Fibroblast of mammary gland (primary cell): ENCODE data around the gene TOPORS.

Experiments
- DNase-seq: peaks from one replicate; pipeline ENCODE4 v3.0.0-alpha.2; 2010; ENCODE audit warnings: low read depth
- H3K4me3 ChIP-seq: 2 replicates; pipeline ENCODE4 v1.5.1; 2011; ENCODE audit warnings: low read depth, mild to moderate bottlenecking, low read length, moderate library complexity; ENCODE audit not compliant: control insufficient read depth
- CTCF ChIP-seq: conservative IDR thresholded peaks from 2 replicates; pipeline ENCODE4 v1.5.1; 2011; ENCODE audit warnings: low read depth, low read length, inconsistent platforms; ENCODE audit not compliant: control insufficient read depth, insufficient read depth

The TOPORS gene

GRCh38 chr9:32565967-32566366 is 13.6 kb upstream of the TOPORS start:
- TF ChIP-seq CTCF, result no peak
- DNase-seq, result no peak
- no peak overlapping the region for H3K4me3 ChIP-seq

- no peak for DNase-seq
- H3K4me3 ChIP-seq, result no peak overlapping the region
- TF ChIP-seq CTCF, result no peak
Measured at GRCh38 chr9:32558408-32558934, 6.1 kb upstream of the TOPORS start.

- no peak for TF ChIP-seq CTCF
- no peak overlapping the region for H3K4me3 ChIP-seq
- DNase-seq, result no peak
Measured at GRCh38 chr9:32554591-32554990, 2.2 kb upstream of the TOPORS start.

DNA sequence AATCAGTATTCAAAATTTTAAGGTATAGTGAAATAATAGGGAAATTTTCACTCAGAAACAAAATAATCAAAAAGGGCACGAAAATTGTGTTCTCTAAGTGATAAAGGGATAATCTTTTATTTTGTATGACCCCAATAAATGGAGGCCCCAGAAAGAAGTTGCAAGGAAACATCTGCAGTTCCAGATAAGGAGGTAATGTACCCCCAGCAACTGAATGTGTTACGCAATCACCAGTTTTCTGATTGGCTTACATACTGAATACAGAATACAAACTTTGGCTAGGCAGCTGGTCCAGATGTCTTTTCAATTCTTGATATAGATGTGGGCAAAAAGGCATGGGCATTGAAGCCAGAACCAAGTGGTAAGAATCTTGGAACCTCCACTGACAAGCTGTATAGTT is 1.7 kb upstream of the TOPORS start:
- H3K4me3 ChIP-seq, result no peak overlapping the region
- no peak for TF ChIP-seq CTCF
- peak; percentile 43 for DNase-seq

- peak overlapping the region; percentile 75 for H3K4me3 ChIP-seq
- DNase-seq, result peak; percentile 45
- no peak for TF ChIP-seq CTCF
Measured at GRCh38 chr9:32551276-32552051, 922 bp downstream of the TOPORS start.

DNA sequence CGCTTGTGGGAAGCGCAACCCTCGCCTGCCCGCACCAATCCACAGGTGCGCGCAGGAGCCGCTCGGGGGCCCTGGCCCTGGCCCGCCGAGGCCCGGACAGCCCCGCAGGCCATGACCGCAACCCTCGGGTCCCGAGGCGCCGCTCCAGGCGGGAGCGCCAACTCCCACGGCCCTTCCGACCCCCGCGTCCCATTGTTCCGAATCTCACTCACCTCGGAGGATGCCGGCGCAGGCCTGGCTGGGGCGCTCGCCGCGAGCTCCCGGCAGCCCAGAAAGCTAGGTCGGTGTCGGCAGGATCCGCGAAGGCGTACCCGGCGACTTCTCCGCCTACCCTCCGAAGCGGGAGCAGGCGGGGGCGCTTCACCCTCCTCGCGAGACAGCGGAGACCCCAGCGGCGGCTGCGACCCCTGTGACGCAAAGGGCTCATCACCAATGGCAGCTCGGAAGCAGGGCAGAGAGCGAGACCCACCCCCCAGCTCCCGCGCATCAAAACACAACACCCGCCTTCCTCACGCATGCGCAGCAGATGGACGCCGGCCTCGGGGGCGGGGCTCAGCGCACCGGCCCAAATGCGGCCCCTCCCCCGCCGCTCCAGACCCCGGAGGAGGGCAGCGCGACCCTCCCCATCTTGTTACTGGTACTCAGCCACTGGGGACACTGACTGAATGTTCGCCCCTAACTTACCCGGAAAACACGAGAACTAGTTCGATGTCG is 1.7 kb downstream of the TOPORS start:
- no peak for TF ChIP-seq CTCF
- H3K4me3 ChIP-seq, result peak overlapping the region; percentile 75
- peak; percentile 83 for DNase-seq
